ENCODE data around the gene PTCHD1. TPM values are rescaled to one million over a fixed set of nuclear protein-coding genes. Genes with fewer than 3 reads are reported as not detected.

The PTCHD1 gene
- total RNA-seq, result 0.08 TPM
- long read RNA-seq, result 0 reads

DNA sequence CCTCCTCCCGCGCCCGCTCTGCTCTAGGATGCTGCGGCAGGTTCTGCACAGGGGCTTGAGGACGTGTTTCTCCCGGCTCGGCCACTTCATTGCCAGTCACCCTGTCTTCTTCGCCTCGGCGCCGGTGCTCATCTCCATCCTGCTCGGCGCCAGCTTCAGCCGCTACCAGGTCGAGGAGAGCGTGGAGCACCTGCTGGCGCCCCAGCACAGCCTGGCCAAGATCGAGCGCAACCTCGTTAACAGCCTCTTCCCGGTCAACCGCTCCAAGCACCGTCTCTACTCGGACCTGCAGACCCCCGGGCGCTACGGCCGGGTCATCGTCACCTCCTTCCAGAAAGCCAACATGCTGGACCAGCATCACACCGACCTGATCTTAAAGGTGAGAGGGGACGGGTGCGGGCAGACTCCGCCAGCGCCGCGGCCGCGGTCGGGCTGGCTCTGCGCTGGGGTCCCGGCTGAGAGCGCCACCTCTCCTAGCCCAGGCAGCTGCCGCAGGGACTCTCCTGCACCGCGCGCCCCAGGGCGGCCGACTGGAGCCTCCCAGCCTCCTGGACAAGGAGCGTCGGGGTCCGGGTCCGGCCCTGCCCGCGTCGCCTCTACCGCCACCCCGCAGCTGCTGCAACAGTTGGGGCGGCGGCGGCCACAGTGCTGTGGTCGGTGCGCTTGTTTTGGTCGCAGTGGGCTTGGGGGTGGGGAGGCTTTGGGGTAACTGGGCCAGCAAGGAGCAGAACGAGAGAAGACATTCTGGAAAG lies at the start of gene PTCHD1:
Gene PTCHD1, plus strand, starts transcription at position 2 of the 752 bp plus-strand sequence. Its CDS starts 27 bp downstream, at position 29.
- intact Hi-C loops (cut with DNase I), result no loop called here
- no peak for DNase-seq
- no peak for ATAC-seq (ENCODE audit: poor library complexity)

DNA sequence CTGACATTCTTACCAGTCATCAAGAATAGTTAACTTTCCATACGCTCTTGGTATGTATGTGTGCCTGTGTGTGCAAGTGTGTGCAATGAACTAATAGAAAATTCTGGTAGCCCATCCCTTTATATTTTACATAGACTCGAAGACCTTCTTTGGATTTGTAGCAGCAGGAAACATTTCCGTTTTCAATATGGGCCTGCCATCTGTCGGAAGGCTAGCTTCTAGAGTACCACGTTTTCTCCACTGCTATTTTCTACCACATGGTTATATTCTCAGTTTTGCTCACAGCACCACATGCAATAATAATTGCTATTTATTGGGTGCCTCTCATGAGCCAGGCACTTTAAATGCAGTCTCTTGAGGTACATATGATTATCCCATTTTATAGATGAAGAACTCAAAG lies 47.9 kb upstream of the PTCHD1 start:
- ATAC-seq (ENCODE audit: poor library complexity), result no peak

GRCh38 chrX:23287191-23287725 lies 47.4 kb upstream of the PTCHD1 start:
- ATAC-seq (ENCODE audit: poor library complexity) (no peak), DNase-seq (no peak)
- intact Hi-C loops (cut with DNase I), result no loop called here

More for the DNA sequence above, 47.9 kb upstream of the PTCHD1 start:
- intact Hi-C loops (cut with DNase I), result no loop called here
- DNase-seq, result no peak

DNA sequence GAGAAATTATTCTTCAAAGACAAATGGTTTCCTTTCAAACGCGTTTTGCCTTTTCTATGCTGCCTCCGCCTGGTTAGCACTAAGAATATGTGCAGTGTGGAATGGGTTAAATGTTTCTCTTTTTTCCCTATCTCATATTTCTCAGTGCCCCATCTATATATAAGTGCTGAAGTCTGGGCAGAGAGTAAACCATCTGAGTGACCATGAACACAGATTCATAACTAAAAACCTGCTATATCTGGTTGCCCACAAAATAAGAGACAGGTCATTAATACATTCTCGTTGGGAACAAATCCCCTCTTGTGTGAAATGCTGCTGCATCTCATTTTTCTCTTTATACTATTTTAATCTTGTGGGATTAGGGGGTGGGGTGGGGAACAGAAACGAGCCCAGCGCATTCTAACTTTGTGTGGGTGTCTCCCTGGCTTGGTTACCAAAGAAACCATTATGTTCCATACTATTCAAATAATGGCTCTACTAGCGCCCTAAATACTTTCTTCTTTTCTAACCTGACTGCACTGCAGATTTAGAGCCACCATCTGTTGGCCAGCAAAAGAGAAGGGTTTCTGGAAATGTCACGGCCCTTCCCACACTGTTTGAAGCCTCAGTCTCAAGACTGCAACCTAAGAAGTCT lies 42.2 kb upstream of the PTCHD1 start:
- intact Hi-C loops (cut with DNase I), result no loop called here
- DNase-seq, result no peak
- ATAC-seq (ENCODE audit: poor library complexity), result no peak

- DNase-seq (no peak), ATAC-seq (ENCODE audit: poor library complexity) (no peak)
- intact Hi-C loops (cut with DNase I), result no loop called here
These were observed 41.5 kb upstream of the PTCHD1 start for GRCh38 chrX:23292988-23293651.

- no peak for ATAC-seq (ENCODE audit: poor library complexity)
- DNase-seq, result no peak
- intact Hi-C loops (cut with DNase I), result no loop called here
These were observed 29.8 kb upstream of the PTCHD1 start for GRCh38 chrX:23304881-23305280.

GRCh38 chrX:23311731-23312130 lies 22.9 kb upstream of the PTCHD1 start:
- no peak for DNase-seq
- no peak for ATAC-seq (ENCODE audit: poor library complexity)
- intact Hi-C loops (cut with DNase I), result no loop called here

GRCh38 chrX:23312136-23312535 lies 22.5 kb upstream of the PTCHD1 start:
- DNase-seq, result no peak
- no peak for ATAC-seq (ENCODE audit: poor library complexity)
- intact Hi-C loops (cut with DNase I), result no loop called here

DNA sequence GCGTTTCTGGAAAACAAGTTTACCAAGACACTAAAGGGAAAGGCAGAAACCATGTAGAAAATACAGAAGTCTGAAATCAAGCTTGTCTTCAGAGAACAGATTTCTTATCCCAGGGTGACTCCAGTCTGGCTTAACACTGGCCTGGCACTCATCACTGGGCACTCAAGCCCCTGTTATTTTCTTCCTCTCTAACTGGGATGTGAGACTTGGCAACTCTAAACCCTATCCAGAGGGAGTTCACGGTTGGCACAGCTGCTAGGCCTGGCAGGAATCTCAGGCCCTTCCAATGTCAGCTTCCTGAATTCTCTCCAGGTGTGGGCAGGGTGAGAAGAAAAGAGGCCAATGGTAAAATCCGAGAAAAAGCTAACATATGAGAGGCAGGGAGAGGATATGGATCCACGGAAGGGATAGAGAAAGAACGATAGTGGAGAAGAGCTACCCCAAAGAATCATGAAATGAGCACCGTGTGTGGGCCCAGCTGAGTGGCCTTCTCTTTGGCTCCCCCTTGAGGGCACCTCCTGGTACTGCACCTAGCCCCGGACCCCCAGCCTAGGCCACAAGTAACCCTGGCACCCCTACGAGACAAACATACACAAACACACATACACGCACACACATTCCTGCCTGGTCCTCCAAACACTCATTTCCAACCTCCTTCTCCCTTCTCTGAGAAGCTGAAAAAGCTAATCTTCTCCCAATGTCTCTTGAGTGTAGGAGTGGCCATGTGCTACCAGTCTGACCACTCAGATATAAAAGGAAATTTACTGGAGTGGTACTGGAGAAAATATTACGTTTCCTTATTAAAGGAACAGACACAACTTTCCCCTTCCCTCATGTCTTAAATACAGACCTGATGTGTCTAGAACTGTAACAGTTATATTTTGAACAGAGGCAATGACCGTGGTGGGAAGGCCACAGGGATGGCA lies 16.6 kb upstream of the PTCHD1 start:
- ATAC-seq (ENCODE audit: poor library complexity) (peak; percentile 73), DNase-seq (no peak)
- intact Hi-C loops (cut with DNase I), result no loop called here

DNA sequence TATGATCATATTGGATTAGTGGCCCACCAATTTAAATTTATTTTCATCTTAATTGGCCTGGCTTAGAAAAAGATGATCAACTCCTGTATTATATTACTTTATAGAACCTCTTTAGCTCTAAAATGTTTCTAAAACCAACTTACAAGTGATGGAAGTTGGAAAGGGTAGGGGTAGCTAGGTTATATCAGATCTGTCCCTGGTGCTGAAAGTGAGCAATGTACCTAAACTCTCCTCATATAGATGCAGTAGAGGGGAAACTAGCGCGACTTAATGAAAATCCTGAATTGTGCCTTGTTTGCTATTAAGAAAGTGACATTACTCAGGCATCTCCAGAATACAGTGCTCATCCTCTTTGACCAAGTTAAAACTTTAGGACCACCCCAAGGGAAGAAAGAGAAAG lies 7.5 kb upstream of the PTCHD1 start:
- no peak for ATAC-seq (ENCODE audit: poor library complexity)
- DNase-seq, result no peak
- intact Hi-C loops (cut with DNase I), result no loop called here

DNA sequence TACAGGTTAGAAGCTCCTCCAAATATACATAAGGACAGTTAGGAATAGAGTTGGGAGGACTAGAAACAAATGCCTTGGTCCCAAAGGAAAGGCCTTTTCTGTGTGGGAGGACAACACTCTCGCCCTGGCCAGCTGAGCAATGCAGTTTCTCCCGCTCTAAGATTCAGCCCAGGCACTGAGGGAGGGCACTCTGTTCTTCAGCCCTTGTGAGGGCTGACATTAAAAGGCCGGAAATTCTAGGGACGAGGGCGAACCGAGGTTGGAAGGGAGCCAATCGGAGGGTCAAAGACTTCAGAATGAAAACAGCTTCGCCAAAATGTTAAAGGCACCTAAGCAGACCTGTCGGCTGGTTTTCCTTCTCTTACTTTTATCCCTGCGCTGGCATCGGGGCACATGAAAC lies 2.9 kb upstream of the PTCHD1 start:
- intact Hi-C loops (cut with DNase I), result no loop called here
- ATAC-seq (ENCODE audit: poor library complexity) (no peak), DNase-seq (no peak)

- no peak for ATAC-seq (ENCODE audit: poor library complexity)
These were observed 2.4 kb upstream of the PTCHD1 start for GRCh38 chrX:23332101-23332887.

DNA sequence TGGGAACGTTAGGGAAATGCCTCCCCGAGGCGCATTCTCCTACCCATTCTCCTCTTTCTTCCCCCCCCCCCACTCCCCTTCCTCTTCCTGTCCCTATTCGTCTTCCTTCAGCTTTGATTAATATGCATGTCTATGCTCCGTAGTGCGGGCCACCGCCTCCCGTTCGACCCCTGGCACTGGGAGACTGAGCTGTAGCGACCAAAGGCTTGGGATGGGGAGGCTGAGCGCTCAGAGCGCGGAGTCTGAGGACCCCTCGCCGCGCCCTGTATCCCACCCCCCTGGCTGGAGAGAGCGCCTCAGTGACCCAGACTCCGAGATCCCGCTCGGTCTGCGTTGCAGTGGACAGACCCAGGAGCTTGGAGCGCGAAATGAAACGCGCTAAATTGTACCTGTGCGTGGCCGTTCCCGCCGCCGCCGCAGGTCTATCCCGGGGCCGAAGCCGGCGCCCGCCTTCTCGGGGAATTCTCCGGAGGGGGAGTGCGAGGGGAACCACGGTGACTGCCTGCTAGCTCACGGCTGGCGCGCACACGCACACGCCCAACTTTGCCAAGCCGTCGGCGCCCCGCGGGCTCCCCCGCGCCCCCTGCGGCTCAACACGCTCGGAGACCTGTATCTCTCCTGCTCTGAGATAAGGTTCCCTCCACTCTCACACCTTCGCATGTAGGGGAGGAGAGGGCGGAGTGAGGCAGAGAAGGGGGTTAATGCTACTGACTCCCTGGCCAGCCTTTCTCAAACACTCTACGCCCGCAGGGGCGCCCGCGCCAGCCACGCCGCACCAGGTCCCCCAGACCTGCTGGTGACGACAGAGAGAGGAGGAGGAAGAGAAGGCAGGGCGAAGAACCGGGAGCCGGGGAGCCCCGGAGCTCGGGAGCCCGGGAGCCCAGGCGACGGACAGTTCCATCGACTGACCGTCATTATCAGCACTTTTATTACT lies 1.5 kb upstream of the PTCHD1 start:
- DNase-seq, result no peak
- intact Hi-C loops (cut with DNase I), result no loop called here
- no peak for ATAC-seq (ENCODE audit: poor library complexity)

More at GRCh38 chrX:23332101-23332887, 2.4 kb upstream of the PTCHD1 start:
- intact Hi-C loops (cut with DNase I), result no loop called here
- DNase-seq, result no peak

DNA sequence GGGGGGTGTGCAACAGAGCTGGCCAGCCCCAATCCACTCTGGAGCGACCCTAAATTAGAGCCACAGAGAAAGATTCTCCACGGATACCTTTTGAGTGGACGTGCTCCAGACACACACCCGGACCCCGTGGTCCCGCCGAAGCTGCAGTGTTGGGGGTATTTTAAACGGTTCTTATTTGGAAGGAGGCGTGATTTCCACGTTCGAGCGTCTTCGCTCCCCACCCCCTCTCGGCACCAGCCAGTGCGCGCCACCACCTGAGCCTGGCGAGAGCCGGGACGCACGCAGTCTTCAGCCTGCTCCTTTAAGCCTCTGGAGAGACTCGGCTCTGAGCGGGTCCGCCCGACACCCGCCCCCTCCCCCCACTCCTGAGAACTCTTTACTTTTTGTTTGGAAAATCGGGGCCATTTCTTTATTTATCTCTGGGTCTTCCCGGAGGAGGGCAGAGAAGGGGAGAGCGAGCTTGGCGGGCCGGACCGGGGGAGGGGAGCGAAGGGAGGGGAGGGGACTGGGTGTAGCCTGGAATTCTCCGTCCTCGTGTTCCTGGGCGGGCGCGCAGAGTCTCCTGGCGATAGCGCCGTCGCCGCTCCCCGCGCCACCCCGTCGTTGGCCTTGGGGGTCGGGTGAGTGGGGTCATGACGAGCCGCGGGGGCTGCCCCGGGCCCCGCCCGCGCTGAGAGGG lies 668 bp upstream of the PTCHD1 start:
- ATAC-seq (ENCODE audit: poor library complexity), result no peak
- no peak for DNase-seq
- intact Hi-C loops (cut with DNase I), result no loop called here

DNA sequence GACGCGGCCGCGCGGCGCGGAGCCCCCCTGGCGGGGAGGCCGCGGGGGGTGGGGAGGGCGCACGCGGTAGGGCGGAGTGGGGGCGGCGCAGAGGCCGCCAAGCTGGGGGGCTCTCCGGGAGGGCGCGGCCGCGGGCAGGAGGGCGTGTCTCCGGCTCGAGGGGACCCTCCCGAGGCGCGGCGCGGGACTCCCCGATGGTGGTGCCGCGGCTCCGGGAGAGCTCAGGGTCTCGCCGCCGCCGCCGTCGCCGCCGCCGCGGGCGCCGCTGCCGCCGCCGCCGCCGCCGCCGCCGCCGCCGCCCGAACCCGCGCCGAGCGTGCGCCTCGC lies 165 bp upstream of the PTCHD1 start:
- intact Hi-C loops (cut with DNase I), result no loop called here
- no peak for ATAC-seq (ENCODE audit: poor library complexity)
- DNase-seq, result no peak

DNA sequence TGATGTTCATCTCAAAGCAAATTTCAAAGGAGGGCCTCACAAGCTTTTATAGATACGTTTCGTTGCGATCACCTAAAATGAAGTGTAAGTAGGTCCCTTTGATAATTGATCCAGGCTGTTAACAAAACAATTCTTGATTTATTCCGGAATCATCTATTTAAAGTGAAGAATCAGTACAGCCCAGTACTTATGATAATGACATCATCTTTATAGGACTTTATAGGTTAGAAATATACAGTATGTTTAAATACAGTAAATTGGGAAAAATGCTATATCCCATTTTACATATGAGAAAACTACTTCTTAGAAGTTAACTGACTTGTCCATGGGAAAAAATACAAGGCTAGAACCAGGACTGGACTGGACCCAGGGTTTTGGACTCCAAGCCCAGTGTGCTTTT lies 3.7 kb downstream of the PTCHD1 start:
- ATAC-seq (ENCODE audit: poor library complexity) (no peak), DNase-seq (no peak)
- intact Hi-C loops (cut with DNase I), result no loop called here

DNA sequence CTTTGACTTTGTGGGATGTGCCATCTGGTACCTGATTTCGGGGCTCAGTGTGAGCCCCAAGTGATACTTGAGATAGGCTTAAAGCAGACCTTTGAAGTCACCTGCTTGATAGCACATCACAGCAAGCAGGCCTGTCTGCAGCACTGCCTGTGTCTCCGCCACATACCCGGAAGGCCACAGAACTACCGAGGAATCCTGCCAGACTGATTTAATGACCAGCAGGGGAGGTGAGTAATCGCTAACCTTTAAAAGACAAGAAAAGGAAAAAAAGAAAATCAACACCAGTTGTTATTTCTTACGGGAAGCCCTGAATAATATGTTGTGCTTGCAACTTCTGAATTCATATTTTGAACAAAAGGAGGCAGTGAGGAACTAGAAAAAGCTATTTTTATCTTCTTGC lies 6.8 kb downstream of the PTCHD1 start:
- ATAC-seq (ENCODE audit: poor library complexity) (no peak), DNase-seq (no peak)
- intact Hi-C loops (cut with DNase I), result no loop called here
